ENCODE results near the gene SMIM5. TPM values are rescaled to one million over a fixed set of nuclear protein-coding genes. Genes with fewer than 3 reads are reported as not detected.
A peak's percentile ranks its signal among the peaks of the same experiment; 100 is the strongest.

SMIM5 gene
- total RNA-seq, 1 experiment from 2014 or later = 0.24 TPM

DNA sequence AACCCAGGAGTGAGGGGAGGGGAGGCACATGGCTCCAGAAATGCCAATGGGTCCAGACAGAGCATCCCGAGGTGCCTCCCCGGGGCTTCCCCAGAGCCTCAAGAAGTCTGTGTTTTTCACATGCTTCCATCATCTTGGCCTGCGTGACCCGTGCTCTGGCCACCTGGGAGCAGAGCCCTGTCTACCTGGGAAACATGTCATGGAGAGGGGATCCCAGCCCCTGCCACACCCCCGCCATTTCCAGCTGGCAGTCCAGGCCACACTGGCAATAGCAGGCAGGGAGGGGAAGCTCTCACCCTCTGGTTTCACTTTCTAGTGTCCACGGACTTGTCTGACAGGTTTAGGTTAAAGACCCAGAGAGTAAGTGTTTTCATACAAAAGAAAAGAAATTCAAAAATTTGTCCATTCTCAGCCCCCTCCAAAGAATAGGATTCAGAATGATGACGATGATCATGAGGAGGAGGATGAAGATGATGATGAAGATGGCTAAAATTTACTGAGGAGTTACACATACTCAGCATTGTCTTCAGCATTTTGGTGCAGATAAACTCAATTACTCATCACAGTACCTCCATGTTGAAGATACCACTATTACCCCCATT is 9.0 kb downstream of the SMIM5 start:
- Histone ChIP-seq H3K27me3 (ENCODE audit: insufficient read depth, low read length) (no peaks in the 10 kb centered on the region), H3K23ac (ENCODE audit: insufficient read length, low read depth, low read length) (no peak overlapping the region), H3K23me2 (ENCODE audit: insufficient read length, low read depth, low read length, poor library complexity, severe bottlenecking) (no peaks in the 10 kb centered on the region), H4K20me1 (ENCODE audit: control insufficient read depth, insufficient read depth, insufficient read length) (no peaks in the 10 kb centered on the region), H3K79me1 (ENCODE audit: insufficient read depth, low read depth, low read length, poor library complexity, severe bottlenecking) (no peaks in the 10 kb centered on the region), H3K4me2 (ENCODE audit: insufficient read depth, insufficient read length, low read length) (no peak overlapping the region), H3K14ac (ENCODE audit: insufficient read depth, low read length) (no peak overlapping the region), H3K79me2 (ENCODE audit: insufficient read depth, low read length) (no peaks in the 10 kb centered on the region), H3K56ac (ENCODE audit: insufficient read length, low read depth, low read length) (no peak overlapping the region), H3K4me1 (ENCODE audit: insufficient read depth, low read length) (peaks cover 7% of the 10 kb centered on the region; the same call in 1 of the 2 replicates), H2AK5ac (ENCODE audit: insufficient read length, low read length) (no peak overlapping the region), H2BK120ac (ENCODE audit: low read depth, low read length, poor library complexity, severe bottlenecking) (no peak overlapping the region), H3K9ac (ENCODE audit: extremely low read depth, insufficient read length, low read length) (no peak overlapping the region), H2BK20ac (ENCODE audit: low read depth, low read length, poor library complexity, severe bottlenecking) (no peak overlapping the region), H2BK15ac (ENCODE audit: low read depth, low read length) (no peak overlapping the region), H4K8ac (replicated peaks; ENCODE audit: insufficient read length, low read depth, low read length) (no peak overlapping the region), H4K91ac (ENCODE audit: insufficient read length, low read depth, low read length) (no peak overlapping the region), H3K18ac (ENCODE audit: insufficient read length, low read depth, low read length) (no peak overlapping the region), H3K4ac (ENCODE audit: low read depth, low read length) (no peak overlapping the region), H3K27ac (ENCODE audit: insufficient read length, low read depth, low read length) (no peak overlapping the region), H2AFZ (ENCODE audit: low read length) (no peak overlapping the region), H3T11ph (ENCODE audit: low read length) (no peak overlapping the region), H2BK12ac (ENCODE audit: insufficient read length, low read depth, low read length) (no peak overlapping the region), H2BK5ac (ENCODE audit: insufficient read length, low read length) (no peak overlapping the region), H4K5ac (ENCODE audit: insufficient read length, low read depth, low read length) (no peak overlapping the region), H3K9me3 (ENCODE audit: control insufficient read depth, low read depth, low read length) (no peaks in the 10 kb centered on the region)
- TF ChIP-seq, protein P1, sequence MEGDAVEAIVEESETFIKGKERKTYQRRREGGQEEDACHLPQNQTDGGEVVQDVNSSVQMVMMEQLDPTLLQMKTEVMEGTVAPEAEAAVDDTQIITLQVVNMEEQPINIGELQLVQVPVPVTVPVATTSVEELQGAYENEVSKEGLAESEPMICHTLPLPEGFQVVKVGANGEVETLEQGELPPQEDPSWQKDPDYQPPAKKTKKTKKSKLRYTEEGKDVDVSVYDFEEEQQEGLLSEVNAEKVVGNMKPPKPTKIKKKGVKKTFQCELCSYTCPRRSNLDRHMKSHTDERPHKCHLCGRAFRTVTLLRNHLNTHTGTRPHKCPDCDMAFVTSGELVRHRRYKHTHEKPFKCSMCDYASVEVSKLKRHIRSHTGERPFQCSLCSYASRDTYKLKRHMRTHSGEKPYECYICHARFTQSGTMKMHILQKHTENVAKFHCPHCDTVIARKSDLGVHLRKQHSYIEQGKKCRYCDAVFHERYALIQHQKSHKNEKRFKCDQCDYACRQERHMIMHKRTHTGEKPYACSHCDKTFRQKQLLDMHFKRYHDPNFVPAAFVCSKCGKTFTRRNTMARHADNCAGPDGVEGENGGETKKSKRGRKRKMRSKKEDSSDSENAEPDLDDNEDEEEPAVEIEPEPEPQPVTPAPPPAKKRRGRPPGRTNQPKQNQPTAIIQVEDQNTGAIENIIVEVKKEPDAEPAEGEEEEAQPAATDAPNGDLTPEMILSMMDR (conservative IDR thresholded peaks at IDR 0.05) = no peak
- Mint-ChIP-seq H3K36me3 (ENCODE audit: insufficient read depth in 1 of 3, low read depth in 3 of 3) (peaks cover 0 to 4% (median 3%) of the 10 kb centered on the region in 3 experiments; a peak in 2 of 7 replicates), H3K4me3 (no peak overlapping the region; a peak in 1 of 5 replicates), H3K9me3 (no peaks in the 10 kb centered on the region), H3K27me3 (ENCODE audit: low read depth) (no peaks in the 10 kb centered on the region), H3K27ac (peak overlapping the region in 1 of 3 experiments; percentile 65; a peak in 1 of 7 replicates), H3K4me1 (peaks cover 29 to 34% of the 10 kb centered on the region in 2 experiments)
- DNase-seq = no peak
- WGBS (ENCODE audit: extremely low coverage, insufficient read length, low lambda C conversion rate) = no CpG with 5 or more reads among the region's 7 CpGs

All from H9 (cell line).